Activated CD4-positive, alpha-beta T cell treated with anti-CD3 and anti-CD28 coated beads for 48 hours (primary cell): Measurements from ENCODE around the gene PRR5L.
A peak's percentile ranks its signal among the peaks of the same experiment; 100 is the strongest.
"Not testable (repeated sequence)": the region's sequence is repeated elsewhere in the genome, so short reads cannot be mapped to it uniquely, and the experiment has no call there.

Experiments
- DNase-seq: peaks from one replicate; pipeline ENCODE4 v3.0.0-alpha.2; 2020

The PRR5L gene

GRCh38 chr11:36281850-36282249, 14.2 kb upstream of the PRR5L start:
- DNase-seq, result no peak

DNA sequence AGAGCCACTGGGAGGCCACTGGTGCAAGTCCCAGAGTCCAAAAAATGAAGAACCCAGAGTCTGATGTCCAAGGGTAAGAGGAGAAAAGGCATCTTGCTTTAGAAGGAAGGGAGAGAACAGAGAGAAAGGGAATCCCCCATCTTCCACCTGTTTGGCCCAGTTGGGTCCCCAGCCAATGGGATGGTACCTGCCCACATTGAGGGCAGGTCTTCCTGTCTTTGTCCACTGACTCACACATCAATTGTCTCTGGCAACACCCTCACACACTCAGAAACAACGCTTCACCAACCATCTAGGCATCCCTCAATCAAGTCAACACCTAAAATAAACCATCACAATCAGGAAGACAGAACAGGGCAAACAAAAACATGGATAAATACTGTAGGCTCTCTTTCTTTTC, 13.2 kb upstream of the PRR5L start:
- no peak for DNase-seq

- no peak for DNase-seq
These were observed 7.5 kb upstream of the PRR5L start for GRCh38 chr11:36288442-36289225.

GRCh38 chr11:36289226-36289852, 6.7 kb upstream of the PRR5L start, which contains the start of gene COMMD9:
Gene COMMD9, minus strand, starts transcription at chr11:36289424. Its CDS starts 12 bp downstream, at chr11:36289412.
- peak; percentile 97 for DNase-seq

- no peak for DNase-seq
These were observed 3.8 kb upstream of the PRR5L start for GRCh38 chr11:36292311-36292722.

DNA sequence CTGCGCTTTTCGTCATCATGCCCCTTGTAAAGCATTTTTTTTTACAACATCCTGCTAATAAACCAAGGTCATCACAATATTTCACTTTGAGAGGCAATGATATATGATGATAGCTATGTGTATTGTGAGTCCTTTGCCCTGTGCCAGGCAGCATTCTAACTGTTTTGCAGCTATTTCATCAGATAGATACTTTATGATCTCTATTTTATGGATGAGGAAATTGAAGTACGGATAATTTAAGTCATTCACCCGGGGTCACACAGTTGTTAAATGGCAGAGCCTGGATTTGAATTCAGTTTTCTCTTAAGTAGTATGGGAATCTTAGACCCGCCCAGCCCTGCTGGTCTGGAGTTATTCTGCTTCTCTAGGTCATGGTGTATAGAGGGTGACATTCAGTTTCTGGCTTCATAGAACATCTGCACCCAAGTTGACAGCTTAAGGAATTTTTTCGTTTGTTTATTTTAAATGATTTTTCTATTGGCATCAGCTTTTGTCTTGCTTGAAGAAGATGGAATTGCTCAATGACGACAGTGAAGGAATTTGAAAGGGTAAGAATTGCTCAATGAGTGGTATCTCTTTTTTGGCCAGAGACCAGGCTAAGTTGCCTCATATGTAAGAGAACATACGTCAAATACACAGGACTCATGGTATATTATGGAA, 926 bp downstream of the PRR5L start:
- DNase-seq, result no peak

GRCh38 chr11:36300650-36301049, 4.6 kb downstream of the PRR5L start:
- DNase-seq, result no peak

- no peak for DNase-seq
These were observed 8.3 kb downstream of the PRR5L start for GRCh38 chr11:36304351-36304750.

DNA sequence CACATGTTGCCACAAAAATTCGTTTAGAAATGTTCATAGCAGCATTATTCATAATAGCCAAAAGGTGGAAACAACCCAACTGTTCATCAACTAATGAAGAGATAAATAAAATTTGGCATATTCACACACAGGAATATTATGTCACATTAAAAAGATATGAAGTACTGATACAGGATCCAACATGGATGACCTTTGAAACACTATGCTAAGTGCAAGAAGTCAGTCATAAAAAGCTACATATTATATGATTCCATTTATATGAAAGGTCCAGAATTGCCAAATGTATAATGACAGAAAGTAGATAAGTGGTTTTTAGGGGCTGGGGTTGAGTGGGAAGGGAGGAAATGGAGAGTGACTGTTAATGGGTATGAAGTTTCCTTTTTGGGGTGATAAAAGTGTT, 9.0 kb downstream of the PRR5L start:
- no peak for DNase-seq

DNA sequence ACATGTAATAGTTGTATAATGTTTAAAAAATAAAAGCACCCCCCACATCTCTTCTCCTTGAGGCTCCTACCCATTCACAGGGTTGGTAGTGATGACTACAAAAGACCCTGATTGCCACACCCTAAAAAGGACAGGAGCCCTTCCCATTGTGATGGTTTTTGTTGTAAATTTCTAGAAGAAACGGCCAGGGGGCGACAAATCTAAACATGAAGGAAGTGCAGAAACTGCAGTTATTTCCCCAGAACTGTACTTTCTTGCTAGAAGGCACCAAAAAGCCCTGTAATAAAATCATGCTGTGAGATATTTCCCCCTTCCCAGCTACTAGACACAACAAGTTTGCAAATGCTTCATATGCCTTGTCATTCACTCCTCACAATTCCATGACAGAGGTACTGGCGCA, 10.8 kb downstream of the PRR5L start:
- peak; percentile 14 for DNase-seq

DNA sequence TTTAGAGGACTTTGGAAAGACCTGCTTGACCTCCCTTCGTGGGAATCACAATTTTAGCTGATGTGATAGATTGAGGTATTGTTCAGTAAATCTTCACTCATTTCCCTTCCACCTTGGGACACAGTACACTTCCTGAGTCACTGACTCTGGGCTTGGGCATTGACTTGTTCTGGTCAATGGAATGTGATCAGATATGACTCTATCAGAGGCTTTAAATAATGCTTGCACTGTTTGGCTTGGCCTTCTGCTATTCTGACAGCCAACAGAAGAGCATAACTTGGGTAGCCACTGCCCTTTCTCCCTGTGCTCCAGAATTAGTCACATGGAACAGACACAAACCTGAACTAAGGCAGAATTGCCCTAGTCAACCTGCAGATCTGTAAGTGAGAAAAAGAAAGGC, 12.5 kb downstream of the PRR5L start:
- DNase-seq, result no peak

DNA sequence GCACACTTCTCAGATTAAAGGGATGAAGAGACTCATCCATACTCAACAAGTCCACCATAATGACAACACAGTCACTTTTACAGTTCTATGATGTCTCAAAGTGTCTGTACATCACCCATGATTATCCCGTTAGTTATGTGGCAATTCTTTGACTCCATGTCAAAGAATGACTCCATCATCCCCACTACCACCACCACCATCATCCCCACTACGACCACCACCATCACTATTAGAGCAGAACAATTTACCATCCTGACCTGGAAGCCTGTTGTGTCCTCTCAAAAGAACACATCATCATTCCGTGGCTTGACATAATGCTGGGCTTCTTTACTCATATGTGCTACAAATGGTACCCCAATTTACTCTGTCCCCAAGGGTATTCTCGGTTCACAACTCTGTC, 13.7 kb downstream of the PRR5L start:
- no peak for DNase-seq

- DNase-seq, result no peak
These were observed 16.0 kb downstream of the PRR5L start for GRCh38 chr11:36311926-36312595.

GRCh38 chr11:36312611-36313472, 16.8 kb downstream of the PRR5L start:
- no peak for DNase-seq

GRCh38 chr11:36313750-36314433, 17.8 kb downstream of the PRR5L start:
- DNase-seq, result no peak

GRCh38 chr11:36314434-36314767, 18.3 kb downstream of the PRR5L start:
- DNase-seq, result no peak

GRCh38 chr11:36316049-36316448, 20.0 kb downstream of the PRR5L start:
- no peak for DNase-seq

- no peak for DNase-seq
These were observed 21.9 kb downstream of the PRR5L start for GRCh38 chr11:36317992-36318391.

- DNase-seq, result not testable (repeated sequence)
These were observed 28.9 kb downstream of the PRR5L start for GRCh38 chr11:36324956-36325355.

- not testable (repeated sequence) for DNase-seq
These were observed 29.3 kb downstream of the PRR5L start for GRCh38 chr11:36325403-36325802.

- no peak for DNase-seq
These were observed 30.7 kb downstream of the PRR5L start for GRCh38 chr11:36326524-36327419.
